GM12874 (cell line): ENCODE results near the gene SSNA1.
A peak's percentile ranks its signal among the peaks of the same experiment; 100 is the strongest.

ENCODE experiments used
- CTCF ChIP-seq: IDR thresholded peaks from 2 replicates; pipeline ENCODE4 v1.5.1; 2011; ENCODE audit warnings: low read depth, mild to moderate bottlenecking, control low read depth, low read length, moderate library complexity; ENCODE audit not compliant: insufficient read depth

Gene SSNA1

GRCh38 chr9:137173796-137174664, 14.4 kb upstream of the SSNA1 start:
- TF ChIP-seq CTCF: no peak

GRCh38 chr9:137174722-137175293, 13.7 kb upstream of the SSNA1 start:
- TF ChIP-seq CTCF: peak; percentile 6; the same call in 1 of the 2 replicates

DNA sequence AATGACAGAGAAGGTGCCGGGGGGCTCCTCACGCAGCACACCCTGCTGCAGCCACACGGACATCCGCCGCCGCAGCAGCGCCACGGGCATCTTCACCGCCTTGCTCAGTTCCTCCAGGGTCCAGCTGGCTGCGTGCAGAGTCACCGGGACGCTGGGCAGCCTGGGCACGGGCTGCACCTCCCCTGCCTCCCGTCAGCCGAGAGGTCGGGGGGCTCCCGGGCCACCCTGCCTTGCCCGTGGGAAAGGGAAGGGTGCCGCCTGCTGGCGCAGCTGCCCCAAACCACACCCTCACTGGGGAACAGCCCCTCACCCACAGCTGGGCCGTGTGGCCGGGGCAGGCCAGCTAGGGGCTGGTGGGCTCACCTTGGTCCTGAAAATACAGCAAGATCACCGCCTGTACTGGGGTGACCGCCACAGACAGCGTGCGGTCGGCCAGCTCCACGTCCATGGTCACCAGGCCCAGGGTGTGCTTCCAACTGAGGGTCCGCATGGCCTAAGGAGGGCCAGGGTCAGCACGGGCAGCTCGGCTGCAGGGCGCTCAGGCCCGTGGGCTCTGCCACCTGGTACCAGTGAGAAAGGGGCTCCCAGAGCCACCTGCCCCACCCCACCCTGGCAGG, 13.0 kb upstream of the SSNA1 start:
- no peak for TF ChIP-seq CTCF

- TF ChIP-seq CTCF: peak; percentile 80
Observed at GRCh38 chr9:137176302-137177182, 11.9 kb upstream of the SSNA1 start.

DNA sequence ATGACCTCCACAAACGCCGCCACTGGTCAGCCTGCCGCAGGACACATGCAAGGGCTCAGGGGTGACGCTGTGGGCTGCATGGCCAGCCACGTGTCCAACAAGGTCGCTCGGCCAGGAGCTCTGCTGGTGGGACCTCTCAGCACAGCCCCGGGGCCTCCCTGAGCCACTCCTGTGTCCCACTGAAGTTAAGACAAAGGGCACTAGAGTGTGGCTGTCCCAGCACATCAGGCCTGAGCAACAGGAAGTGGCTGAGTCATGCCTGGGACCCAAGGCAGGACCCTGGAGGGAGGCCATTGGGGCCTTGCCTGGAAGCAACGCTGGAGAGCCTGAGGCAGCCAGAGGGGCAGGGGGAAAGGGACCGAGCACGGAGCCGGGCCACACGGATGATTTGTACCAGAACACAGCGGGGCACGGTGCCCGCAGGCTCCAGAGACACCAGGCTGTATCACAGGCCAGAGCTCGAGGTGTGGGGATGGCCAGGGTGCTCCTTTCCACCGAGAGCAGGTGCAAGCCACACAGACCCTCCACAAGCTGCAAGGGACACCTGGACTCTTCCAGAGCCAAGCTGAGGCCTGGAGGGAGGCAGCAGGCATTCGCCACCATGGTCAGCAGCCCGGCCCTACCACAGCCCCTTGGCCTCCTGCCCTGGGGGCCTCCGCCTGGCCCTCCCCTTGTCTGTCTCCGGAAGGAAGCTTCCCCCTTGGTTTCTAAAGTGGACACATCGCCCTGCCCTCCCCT, 10.1 kb upstream of the SSNA1 start:
- no peak for TF ChIP-seq CTCF

DNA sequence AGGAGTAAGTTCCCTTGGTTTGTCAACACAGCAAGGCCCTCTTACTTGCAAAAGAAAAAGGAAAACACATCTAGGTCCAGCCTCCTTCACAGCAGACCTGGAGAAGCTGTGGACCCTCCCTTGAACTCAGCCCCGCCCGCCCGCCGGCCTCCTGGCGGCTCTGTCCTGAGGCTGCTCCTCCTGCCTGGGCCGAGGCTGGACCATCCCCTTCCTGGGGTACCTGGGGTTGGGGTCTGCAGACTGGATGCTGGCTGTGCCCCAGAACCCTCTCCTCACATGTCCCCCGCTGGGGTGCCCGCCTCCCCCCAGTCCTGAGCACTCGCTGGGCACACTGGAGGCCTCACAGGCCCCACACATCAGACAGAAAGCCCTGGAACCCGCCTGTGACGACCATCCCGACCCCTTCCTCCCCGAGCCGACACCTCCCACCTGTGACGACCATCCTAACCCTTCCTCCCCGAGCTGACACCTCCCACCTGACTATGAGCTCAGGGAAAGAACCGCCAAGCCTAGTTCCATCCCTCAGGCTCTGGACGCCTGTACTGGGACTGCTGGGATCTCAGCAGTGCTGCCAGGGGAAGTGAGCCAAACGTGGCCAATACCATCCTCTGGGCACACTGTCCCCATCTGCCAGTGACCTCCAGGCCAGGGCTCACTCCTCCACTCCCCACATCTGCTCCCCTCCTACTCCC, 9.4 kb upstream of the SSNA1 start:
- TF ChIP-seq CTCF: no peak
